Testis (tissue), 2 donors: ENCODE data around the gene GNLY.

ENCODE experiments used
- CTCF ChIP-seq, 3 experiments: fragments of 450-650 bp in 2 of 3; fragments of 200-600 bp in 1 of 3; sonication (generic) in 1 of 3; IDR thresholded peaks; one replicate each; pipeline ENCODE4 v1.5.1; 2016 to 2019; ENCODE audit warnings: antibody characterized with exemption in 3 of 3, mild to moderate bottlenecking in 2 of 3, moderate library complexity in 1 of 3
- POLR2A ChIP-seq: fragments of 450-650 bp; IDR thresholded peaks from one replicate; pipeline ENCODE4 v1.6.1; 2017; ENCODE audit warnings: antibody characterized with exemption, mild to moderate bottlenecking, moderate library complexity

GRCh38 chr2:85712849-85713612, 18.9 kb downstream of the GNLY start:
- TF ChIP-seq CTCF (IDR thresholded peaks at IDR 0.05) (no peak), POLR2A (no peak)
